ENCODE results near the gene NCS1. TPM values are rescaled to one million over a fixed set of nuclear protein-coding genes. Genes with fewer than 3 reads are reported as not detected.

The NCS1 gene
- total RNA-seq, 1 experiment from 2014 or later: 68.7 TPM

DNA sequence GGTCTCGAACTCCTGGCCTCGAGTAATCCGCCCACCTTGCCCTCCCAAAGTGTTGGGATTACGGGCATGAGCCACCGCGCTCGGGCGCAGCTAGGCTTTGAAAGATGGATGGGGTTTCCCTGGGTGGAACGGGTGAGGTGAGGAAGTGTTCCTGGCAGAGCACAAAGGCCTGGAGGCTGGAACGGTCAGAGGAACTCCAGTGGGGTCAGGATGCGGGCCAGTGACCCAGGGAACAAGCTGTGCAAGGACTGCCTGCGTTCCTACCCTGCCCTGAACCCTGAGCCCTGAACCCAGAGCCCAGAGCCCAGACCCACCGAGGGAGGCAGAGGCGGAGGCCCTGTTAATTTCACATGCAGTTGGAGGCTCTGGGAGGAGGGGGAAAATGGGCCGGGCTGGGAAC is 23.4 kb downstream of the NCS1 start:
- intact Hi-C loops (cut with micrococcal nuclease): no loop called here
- H3K9ac ChIP-seq (ENCODE audit: low read length): no peak overlapping the region
- H3K79me2 ChIP-seq (ENCODE audit: insufficient read depth, low read length): peaks cover 94% of the 10 kb centered on the region
- no peak for DNase-seq (ENCODE audit: low read depth, low spot score)
- ChIA-PET CTCF (no interaction called here), RAD21 (ENCODE audit: low non-redundant PET in 1 of 2, low total read pairs in 2 of 2, uncharacterized antibody in 2 of 2, unreplicated experiment in 2 of 2) (no interaction called here), POLR2A (no interaction called here)
- H2AFZ ChIP-seq (ENCODE audit: low read depth, low read length, poor library complexity, severe bottlenecking): no peak overlapping the region
- no peaks in the 10 kb centered on the region for H3K36me3 ChIP-seq (ENCODE audit: control insufficient read depth in 1 of 2, insufficient read depth in 2 of 2, low read length in 2 of 2)
- H3K4me1 ChIP-seq (ENCODE audit: control insufficient read depth in 1 of 2, insufficient read depth in 2 of 2, low read length in 2 of 2): no peaks in the 10 kb centered on the region
- TF ChIP-seq FOSL1 (IDR thresholded peaks at IDR 0.05; ENCODE audit: low read depth) (no peak), ZNF274 (IDR thresholded peaks at IDR 0.05; ENCODE audit: low read depth, low read length) (no peak), SP1 (IDR thresholded peaks at IDR 0.05; ENCODE audit: low read depth) (no peak), ZFX (IDR thresholded peaks at IDR 0.05) (no peak), RAD21 (IDR thresholded peaks at IDR 0.05; ENCODE audit: low read depth) (no peak), EGR1 (IDR thresholded peaks at IDR 0.05; ENCODE audit: low read depth) (no peak), POLR2A (IDR thresholded peaks at IDR 0.05; ENCODE audit: borderline replicate concordance, extremely low read depth, insufficient read depth, insufficient read length) (no peak), SIN3A (IDR thresholded peaks at IDR 0.05; ENCODE audit: low read depth) (no peak), SRF (IDR thresholded peaks at IDR 0.05; ENCODE audit: low read depth) (no peak)
- TF ChIP-seq, protein P1, sequence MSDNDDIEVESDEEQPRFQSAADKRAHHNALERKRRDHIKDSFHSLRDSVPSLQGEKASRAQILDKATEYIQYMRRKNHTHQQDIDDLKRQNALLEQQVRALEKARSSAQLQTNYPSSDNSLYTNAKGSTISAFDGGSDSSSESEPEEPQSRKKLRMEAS (IDR thresholded peaks at IDR 0.05): no peak
- TF ChIP-seq, protein P2, sequence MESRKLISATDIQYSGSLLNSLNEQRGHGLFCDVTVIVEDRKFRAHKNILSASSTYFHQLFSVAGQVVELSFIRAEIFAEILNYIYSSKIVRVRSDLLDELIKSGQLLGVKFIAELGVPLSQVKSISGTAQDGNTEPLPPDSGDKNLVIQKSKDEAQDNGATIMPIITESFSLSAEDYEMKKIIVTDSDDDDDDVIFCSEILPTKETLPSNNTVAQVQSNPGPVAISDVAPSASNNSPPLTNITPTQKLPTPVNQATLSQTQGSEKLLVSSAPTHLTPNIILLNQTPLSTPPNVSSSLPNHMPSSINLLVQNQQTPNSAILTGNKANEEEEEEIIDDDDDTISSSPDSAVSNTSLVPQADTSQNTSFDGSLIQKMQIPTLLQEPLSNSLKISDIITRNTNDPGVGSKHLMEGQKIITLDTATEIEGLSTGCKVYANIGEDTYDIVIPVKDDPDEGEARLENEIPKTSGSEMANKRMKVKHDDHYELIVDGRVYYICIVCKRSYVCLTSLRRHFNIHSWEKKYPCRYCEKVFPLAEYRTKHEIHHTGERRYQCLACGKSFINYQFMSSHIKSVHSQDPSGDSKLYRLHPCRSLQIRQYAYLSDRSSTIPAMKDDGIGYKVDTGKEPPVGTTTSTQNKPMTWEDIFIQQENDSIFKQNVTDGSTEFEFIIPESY (IDR thresholded peaks at IDR 0.05; ENCODE audit: extremely low read depth, insufficient replicate concordance, low read length): no peak
- TF ChIP-seq, protein P3, sequence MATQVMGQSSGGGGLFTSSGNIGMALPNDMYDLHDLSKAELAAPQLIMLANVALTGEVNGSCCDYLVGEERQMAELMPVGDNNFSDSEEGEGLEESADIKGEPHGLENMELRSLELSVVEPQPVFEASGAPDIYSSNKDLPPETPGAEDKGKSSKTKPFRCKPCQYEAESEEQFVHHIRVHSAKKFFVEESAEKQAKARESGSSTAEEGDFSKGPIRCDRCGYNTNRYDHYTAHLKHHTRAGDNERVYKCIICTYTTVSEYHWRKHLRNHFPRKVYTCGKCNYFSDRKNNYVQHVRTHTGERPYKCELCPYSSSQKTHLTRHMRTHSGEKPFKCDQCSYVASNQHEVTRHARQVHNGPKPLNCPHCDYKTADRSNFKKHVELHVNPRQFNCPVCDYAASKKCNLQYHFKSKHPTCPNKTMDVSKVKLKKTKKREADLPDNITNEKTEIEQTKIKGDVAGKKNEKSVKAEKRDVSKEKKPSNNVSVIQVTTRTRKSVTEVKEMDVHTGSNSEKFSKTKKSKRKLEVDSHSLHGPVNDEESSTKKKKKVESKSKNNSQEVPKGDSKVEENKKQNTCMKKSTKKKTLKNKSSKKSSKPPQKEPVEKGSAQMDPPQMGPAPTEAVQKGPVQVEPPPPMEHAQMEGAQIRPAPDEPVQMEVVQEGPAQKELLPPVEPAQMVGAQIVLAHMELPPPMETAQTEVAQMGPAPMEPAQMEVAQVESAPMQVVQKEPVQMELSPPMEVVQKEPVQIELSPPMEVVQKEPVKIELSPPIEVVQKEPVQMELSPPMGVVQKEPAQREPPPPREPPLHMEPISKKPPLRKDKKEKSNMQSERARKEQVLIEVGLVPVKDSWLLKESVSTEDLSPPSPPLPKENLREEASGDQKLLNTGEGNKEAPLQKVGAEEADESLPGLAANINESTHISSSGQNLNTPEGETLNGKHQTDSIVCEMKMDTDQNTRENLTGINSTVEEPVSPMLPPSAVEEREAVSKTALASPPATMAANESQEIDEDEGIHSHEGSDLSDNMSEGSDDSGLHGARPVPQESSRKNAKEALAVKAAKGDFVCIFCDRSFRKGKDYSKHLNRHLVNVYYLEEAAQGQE (IDR thresholded peaks at IDR 0.05; ENCODE audit: low read depth): no peak
- TF ChIP-seq, protein P4, sequence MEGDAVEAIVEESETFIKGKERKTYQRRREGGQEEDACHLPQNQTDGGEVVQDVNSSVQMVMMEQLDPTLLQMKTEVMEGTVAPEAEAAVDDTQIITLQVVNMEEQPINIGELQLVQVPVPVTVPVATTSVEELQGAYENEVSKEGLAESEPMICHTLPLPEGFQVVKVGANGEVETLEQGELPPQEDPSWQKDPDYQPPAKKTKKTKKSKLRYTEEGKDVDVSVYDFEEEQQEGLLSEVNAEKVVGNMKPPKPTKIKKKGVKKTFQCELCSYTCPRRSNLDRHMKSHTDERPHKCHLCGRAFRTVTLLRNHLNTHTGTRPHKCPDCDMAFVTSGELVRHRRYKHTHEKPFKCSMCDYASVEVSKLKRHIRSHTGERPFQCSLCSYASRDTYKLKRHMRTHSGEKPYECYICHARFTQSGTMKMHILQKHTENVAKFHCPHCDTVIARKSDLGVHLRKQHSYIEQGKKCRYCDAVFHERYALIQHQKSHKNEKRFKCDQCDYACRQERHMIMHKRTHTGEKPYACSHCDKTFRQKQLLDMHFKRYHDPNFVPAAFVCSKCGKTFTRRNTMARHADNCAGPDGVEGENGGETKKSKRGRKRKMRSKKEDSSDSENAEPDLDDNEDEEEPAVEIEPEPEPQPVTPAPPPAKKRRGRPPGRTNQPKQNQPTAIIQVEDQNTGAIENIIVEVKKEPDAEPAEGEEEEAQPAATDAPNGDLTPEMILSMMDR (IDR thresholded peaks at IDR 0.05 in 2 of 3, conservative IDR thresholded peaks at IDR 0.05 in 1 of 3; ENCODE audit: borderline replicate concordance in 1 of 3, insufficient read depth in 1 of 3, low read depth in 2 of 3, low read length in 2 of 3): no peak
- no peak overlapping the region for H3K27ac ChIP-seq (ENCODE audit: low read depth, low read length)
- no peak overlapping the region for H3K4me2 ChIP-seq (ENCODE audit: low read length)
- ATAC-seq: no peak
- H3K9me3 ChIP-seq (ENCODE audit: control insufficient read depth in 1 of 2, insufficient read depth in 1 of 2, low read depth in 1 of 2, low read length in 2 of 2): no peaks in the 10 kb centered on the region
- H3K27me3 ChIP-seq (ENCODE audit: insufficient read depth, low read length): no peaks in the 10 kb centered on the region
- H3K4me3 ChIP-seq (replicated peaks in 1 of 2; ENCODE audit: low read depth in 1 of 2, low read length in 2 of 2): no peak overlapping the region
- BruUV-seq (replicated peaks): no TSS peak
- H3K9me2 ChIP-seq (ENCODE audit: insufficient read depth): no peaks in the 10 kb centered on the region
- no peaks in the 10 kb centered on the region; the same call in 1 of the 2 replicates for H4K20me1 ChIP-seq (ENCODE audit: insufficient read depth)
